Endometrial microvascular endothelial cells (primary cell): ENCODE measurements around the gene CLDN17. TPM values are rescaled to one million over a fixed set of nuclear protein-coding genes. Genes with fewer than 3 reads are reported as not detected.

ENCODE experiments used
- in situ Hi-C: cut with HindIII; loops from 2 replicates; pipeline ENCODE4 v1.10.0; 2017; ENCODE audit warnings: low sequenced_read_pairs, low pct_unique_long_range_greater_than_20kb; ENCODE audit errors: inconsistent ontology term
- total RNA-seq: library from RNA; depleted of rRNA; stranded (reverse); fragments of >200 nt; gene quantifications from one replicate; pipeline ENCODE4 v1.2.3, GENCODE V29; 2015; ENCODE audit errors: inconsistent ontology term

Gene CLDN17
- total RNA-seq, result not detected

GRCh38 chr21:30166705-30167104 is at the start of gene CLDN17:
TSS of gene CLDN17 (minus strand) at chr21:30166805. CDS start at chr21:30166617, 188 bp downstream.
- in situ Hi-C loops, result no loop called here

- in situ Hi-C loops, result no loop called here
Measured at GRCh38 chr21:30216041-30216723, 49.6 kb upstream of the CLDN17 start, which contains the start of gene CLDN8. TSS of gene CLDN8 (minus strand) at chr21:30216097. CDS start at chr21:30215925, 172 bp downstream.

DNA sequence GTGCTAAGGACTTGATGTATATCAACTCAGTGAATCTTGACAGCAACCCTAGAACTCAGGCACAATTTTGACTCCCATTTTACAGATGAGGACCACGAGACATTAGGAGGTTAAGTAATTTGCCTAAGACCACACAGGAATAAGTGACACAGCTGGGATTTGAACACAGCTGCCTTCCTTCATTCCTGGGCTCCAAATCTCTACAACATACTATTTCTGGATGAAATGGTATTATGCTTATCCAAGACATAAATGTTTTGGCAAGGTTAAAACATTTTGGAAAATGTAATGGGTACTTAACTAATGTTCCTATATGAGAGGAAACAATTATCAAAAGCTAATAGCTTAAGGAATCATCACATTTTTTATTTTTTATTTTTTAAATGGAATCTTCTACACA is 44.5 kb upstream of the CLDN17 start:
- in situ Hi-C loops, result no loop called here

DNA sequence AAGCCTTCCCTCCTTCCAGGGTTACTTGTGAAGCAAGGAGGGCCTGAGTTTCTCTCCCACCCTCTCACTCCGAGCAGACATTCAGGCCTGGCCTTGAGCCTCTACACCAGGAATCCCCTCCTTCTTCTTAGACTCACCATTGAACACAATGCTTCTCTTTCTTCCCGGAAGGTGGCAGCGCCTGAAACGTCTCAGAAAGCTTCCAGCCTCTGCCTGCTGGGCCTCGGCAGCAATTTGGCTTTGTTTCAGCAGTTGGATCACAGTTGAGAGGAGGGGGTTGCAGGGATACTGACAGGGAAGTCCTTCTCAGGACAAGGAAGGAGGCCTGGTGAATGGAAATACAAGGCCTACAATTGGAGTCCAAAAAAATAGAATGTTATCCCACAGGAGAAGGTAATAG is 43.0 kb upstream of the CLDN17 start:
- in situ Hi-C loops, result no loop called here

DNA sequence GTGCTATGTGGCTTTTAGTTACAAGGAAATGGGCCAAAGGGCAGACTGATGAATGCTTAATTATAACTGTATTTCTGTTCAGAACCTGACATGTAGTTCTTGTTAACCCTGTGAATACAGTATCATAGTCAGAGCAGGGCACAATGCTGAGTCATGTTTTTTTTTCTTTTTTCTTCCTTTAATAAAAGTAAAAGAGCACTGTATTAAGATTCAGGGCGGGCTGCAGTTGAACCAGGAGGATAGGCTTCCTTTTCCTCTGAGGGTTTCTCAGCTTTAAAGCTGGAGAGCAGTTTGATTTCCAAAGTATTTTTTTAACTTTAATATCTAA is 40.6 kb upstream of the CLDN17 start:
- in situ Hi-C loops, result no loop called here

- in situ Hi-C loops, result no loop called here
Measured at GRCh38 chr21:30206551-30207251, 40.1 kb upstream of the CLDN17 start.

DNA sequence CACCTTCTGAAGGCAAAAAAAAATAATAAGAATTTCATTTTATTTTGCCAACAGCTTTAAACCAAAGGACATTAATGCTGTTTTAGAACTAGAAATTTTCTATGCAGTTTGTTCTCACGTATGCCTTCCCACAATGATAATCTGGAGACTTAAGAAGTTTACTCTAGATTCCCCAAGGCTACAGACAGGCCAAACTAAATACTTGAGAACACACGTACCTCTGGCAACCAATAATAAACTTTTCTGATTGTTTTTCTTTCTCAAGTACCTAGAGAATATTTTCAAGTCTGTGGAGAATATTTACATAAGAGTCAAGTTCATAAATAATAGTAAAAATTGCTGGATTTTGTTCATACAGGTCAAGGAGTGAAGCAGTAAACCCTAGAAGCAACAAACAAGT is 33.4 kb upstream of the CLDN17 start:
- in situ Hi-C loops, result no loop called here

DNA sequence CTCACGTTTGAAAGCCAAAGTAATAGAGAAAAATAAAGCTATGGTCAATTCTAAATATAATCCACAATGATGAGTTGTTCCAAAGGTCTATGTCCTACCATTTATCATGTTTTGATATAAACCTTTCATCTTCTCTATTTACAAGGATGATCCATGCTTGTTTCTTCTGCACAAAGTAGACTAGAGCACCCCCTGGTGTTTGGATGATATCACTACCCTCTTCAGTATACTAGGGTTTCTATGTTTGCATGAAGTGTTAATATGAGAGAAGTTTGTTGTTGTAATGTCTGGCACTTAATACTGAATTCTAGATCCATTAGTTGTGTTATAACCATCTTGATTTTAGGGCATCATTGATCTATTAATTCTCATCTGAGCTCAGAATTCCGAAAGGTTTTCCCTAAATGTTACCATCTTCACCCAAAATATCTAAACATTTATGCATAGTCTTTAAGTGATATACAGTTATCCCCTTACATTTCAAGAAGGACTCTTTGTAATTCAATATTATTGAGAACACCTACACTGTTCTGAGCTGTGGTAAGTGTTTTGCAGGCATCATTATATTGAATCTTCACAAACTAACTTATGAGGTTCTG is 28.2 kb upstream of the CLDN17 start:
- in situ Hi-C loops, result no loop called here

- in situ Hi-C loops, result no loop called here
Measured at GRCh38 chr21:30193201-30193600, 26.6 kb upstream of the CLDN17 start.

DNA sequence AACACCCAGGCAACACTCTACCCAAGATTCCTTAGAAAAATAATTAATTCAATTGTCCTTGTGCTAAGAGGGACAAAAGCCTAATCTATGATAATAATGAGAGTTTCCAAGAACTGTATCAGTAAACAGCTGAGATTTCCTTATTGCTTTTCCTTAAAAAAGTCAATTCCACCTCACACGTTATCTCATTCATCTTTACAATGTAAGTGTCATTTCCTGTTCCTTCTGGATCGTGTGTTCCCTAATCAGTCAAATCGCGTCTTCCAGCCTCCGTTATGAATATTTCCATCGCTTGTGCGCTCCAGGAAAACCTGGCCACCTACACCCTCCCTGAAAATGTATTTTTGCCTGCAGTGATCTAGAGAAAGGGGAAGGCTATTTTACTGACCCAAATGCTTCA is 23.9 kb upstream of the CLDN17 start:
- in situ Hi-C loops, result no loop called here

DNA sequence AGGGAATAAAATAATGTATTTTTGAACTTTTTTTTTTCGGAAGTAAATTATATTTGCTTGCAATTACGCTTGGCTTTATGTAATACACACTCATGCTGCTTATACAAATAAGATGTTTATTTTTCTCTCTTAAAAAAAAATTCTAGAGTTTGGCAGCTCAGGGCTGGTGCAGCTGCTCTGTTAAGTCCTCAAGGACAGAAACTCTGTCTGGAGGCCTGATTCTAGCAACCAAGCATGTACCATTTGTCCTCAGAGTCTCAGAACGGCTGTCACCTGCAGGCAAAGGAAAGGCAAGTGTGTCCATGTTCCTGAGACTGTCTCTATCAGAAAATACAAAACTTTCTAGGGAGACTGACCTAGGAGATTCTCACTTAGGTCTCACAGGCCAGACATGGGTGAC is 23.2 kb upstream of the CLDN17 start:
- in situ Hi-C loops, result no loop called here

GRCh38 chr21:30186242-30186641 is 19.6 kb upstream of the CLDN17 start:
- in situ Hi-C loops, result no loop called here

DNA sequence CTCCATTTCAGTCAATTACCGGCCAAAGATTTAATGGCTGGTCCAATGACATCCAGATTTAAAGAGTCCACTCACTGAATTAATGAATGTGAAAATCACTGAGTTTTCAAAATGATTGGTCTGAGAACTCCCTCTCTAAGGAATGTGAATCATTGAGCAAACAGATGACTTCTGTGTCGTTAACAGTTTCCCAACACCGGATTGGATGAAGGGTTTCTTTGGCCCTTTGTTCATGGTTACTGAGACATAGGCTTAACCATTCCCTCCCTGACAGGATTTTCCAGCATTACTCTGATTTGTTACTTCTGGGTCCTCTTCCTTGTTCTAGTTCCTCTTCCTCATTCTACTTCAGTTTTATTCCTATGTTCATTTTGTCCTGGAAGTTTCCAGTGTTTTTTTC is 1.5 kb upstream of the CLDN17 start:
- in situ Hi-C loops, result no loop called here

DNA sequence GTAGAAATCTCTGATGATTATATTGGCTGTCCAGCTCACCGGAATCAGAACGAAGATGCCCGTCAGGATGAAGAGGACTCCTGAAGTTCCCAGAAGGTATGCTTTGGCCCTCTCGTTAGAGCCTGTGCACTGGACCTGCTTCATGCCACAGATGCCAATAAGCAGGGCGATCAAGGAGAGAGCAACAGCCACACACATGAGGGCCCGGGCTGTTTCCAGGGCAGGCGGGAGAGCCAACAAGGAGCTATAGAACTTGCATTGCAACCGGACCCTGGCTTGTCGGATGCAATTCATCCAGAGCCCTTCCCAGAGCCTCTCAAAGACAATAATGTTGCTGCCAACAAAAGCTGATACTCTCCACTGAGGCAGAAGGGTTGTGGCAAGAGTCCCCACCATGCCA is 434 bp downstream of the CLDN17 start:
- in situ Hi-C loops, result no loop called here

DNA sequence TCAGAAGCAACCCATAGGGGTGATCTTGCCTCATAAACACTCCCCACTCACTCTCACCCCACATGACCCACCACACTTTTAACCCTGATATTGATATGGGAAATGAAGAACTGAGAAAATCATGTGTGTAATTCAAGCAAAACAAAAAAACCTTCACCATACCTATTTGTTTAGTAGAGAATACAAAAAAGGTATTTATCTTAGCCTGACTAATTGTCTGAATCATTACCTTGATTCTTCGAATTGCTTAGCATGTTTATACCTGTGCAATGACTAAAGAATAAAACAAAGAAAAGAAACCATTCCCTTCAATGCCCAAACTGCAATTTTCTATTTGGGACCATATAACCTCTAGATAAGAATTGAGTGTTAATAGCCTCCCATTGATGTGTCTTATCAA is 1.8 kb downstream of the CLDN17 start:
- in situ Hi-C loops, result no loop called here

GRCh38 chr21:30153697-30154340 is 12.8 kb downstream of the CLDN17 start:
- in situ Hi-C loops, result no loop called here

DNA sequence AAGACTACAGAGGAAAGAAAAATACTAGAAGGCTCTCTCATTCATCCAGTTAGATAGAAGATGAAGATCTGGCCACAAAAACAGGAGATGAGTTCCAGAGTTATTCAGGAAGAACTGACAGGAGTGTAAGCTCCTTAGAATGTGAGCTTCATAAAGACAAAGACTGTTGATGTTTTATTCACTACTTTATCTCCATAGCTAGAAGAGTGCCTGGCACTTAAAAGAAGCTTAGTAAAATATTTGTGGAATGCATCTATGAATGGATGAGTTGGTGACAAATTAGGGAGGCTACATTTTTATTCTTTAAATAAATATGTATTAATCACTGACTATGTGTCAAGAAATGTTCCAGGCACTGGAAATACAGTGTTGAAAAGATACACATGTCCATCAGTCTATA is 13.8 kb downstream of the CLDN17 start:
- in situ Hi-C loops, result no loop called here

GRCh38 chr21:30148906-30149305 is 17.7 kb downstream of the CLDN17 start:
- in situ Hi-C loops, result no loop called here

- in situ Hi-C loops, result no loop called here
Measured at GRCh38 chr21:30146558-30147282, 19.9 kb downstream of the CLDN17 start.
